ENCODE measurements around the gene SCO2. TPM values are rescaled to one million over a fixed set of nuclear protein-coding genes. Genes with fewer than 3 reads are reported as not detected.

Gene SCO2
- total RNA-seq, 1 experiment from 2014 or later: 7.0 TPM

DNA sequence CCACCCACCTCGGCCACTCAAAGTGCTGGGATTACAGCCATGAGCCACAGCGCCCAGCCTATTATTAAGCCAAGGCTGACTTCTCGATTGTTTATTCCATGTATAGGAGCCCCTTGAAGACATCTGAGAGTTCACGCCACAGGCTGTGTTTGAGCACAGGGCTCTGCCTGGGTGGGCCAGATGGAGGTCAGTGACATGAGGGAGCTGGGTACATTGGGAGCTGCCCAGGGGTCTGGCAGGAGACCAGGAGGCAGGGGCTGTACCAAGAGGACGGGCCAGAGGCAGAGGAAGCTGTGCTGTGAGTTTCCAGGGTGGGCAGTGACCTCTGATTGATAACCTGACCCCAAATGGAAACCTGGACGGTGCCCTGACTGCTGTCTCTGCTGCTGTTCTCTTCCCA, 23.3 kb downstream of the SCO2 start (continued):
- TF ChIP-seq, protein P1, sequence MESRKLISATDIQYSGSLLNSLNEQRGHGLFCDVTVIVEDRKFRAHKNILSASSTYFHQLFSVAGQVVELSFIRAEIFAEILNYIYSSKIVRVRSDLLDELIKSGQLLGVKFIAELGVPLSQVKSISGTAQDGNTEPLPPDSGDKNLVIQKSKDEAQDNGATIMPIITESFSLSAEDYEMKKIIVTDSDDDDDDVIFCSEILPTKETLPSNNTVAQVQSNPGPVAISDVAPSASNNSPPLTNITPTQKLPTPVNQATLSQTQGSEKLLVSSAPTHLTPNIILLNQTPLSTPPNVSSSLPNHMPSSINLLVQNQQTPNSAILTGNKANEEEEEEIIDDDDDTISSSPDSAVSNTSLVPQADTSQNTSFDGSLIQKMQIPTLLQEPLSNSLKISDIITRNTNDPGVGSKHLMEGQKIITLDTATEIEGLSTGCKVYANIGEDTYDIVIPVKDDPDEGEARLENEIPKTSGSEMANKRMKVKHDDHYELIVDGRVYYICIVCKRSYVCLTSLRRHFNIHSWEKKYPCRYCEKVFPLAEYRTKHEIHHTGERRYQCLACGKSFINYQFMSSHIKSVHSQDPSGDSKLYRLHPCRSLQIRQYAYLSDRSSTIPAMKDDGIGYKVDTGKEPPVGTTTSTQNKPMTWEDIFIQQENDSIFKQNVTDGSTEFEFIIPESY (IDR thresholded peaks at IDR 0.05; ENCODE audit: extremely low read depth, insufficient replicate concordance, low read length): no peak
- TF ChIP-seq JUND (IDR thresholded peaks at IDR 0.05) (no peak), RAD21 (IDR thresholded peaks at IDR 0.05; ENCODE audit: low read depth) (no peak), TCF7L2 (IDR thresholded peaks at IDR 0.05; ENCODE audit: borderline replicate concordance, extremely low read depth, insufficient read depth, insufficient read length) (no peak), EZH2 (IDR thresholded peaks at IDR 0.05) (no peak)

GRCh38 chr22:50500452-50500851, 24.9 kb downstream of the SCO2 start:
- H2AFZ ChIP-seq (ENCODE audit: low read depth, low read length, poor library complexity, severe bottlenecking): no peak overlapping the region
- DNase-seq (ENCODE audit: low read depth, low spot score): no peak
- intact Hi-C loops (cut with micrococcal nuclease): no loop called here
- CTCF ChIA-PET: no interaction called here
- POLR2A ChIA-PET: no interaction called here
- H3K36me3 ChIP-seq (ENCODE audit: control insufficient read depth in 1 of 2, insufficient read depth in 2 of 2, low read length in 2 of 2): 0 out of 4 replicates have a peak, but pooled peaks cover 0 to 8% of the 10 kb centered on the region in 2 experiments
- ATAC-seq: no peak
- H4K20me1 ChIP-seq (ENCODE audit: insufficient read depth): no peaks in the 10 kb centered on the region
- no peak overlapping the region for H3K9ac ChIP-seq (ENCODE audit: low read length)
- no peaks in the 10 kb centered on the region for H3K9me3 ChIP-seq (ENCODE audit: control insufficient read depth in 1 of 2, insufficient read depth in 1 of 2, low read depth in 1 of 2, low read length in 2 of 2)
- RAD21 ChIA-PET (ENCODE audit: low non-redundant PET in 1 of 2, low total read pairs in 2 of 2, uncharacterized antibody in 2 of 2, unreplicated experiment in 2 of 2): no interaction called here
- 0 out of 2 replicates have a peak, but pooled peaks cover 3% of the 10 kb centered on the region for H3K79me2 ChIP-seq (ENCODE audit: insufficient read depth, low read length)
- no peaks in the 10 kb centered on the region for H3K27me3 ChIP-seq (ENCODE audit: insufficient read depth, low read length)
- H3K9me2 ChIP-seq (ENCODE audit: insufficient read depth): no peaks in the 10 kb centered on the region
- TF ChIP-seq CBX3 (IDR thresholded peaks at IDR 0.05; ENCODE audit: low read depth): no peak
- TF ChIP-seq CEBPB (IDR thresholded peaks at IDR 0.05; ENCODE audit: low read depth): no peak
- TF ChIP-seq EZH2phosphoT487 (IDR thresholded peaks at IDR 0.05; ENCODE audit: borderline replicate concordance): no peak
- no peak for TF ChIP-seq SRF (IDR thresholded peaks at IDR 0.05; ENCODE audit: low read depth)
- no peak for TF ChIP-seq REST (IDR thresholded peaks at IDR 0.05; ENCODE audit: low read depth)
- TF ChIP-seq POLR2A (IDR thresholded peaks at IDR 0.05; ENCODE audit: borderline replicate concordance, extremely low read depth, insufficient read depth, insufficient read length): no peak
- TF ChIP-seq ZNF274 (IDR thresholded peaks at IDR 0.05; ENCODE audit: low read depth, low read length): no peak
- no peak for TF ChIP-seq EZH2 (IDR thresholded peaks at IDR 0.05)
- no peak for TF ChIP-seq JUND (IDR thresholded peaks at IDR 0.05)
- no peak for TF ChIP-seq RAD21 (IDR thresholded peaks at IDR 0.05; ENCODE audit: low read depth)
- TF ChIP-seq, protein P1 (IDR thresholded peaks at IDR 0.05; ENCODE audit: extremely low read depth, insufficient replicate concordance, low read length): no peak
- TF ChIP-seq, protein P2, sequence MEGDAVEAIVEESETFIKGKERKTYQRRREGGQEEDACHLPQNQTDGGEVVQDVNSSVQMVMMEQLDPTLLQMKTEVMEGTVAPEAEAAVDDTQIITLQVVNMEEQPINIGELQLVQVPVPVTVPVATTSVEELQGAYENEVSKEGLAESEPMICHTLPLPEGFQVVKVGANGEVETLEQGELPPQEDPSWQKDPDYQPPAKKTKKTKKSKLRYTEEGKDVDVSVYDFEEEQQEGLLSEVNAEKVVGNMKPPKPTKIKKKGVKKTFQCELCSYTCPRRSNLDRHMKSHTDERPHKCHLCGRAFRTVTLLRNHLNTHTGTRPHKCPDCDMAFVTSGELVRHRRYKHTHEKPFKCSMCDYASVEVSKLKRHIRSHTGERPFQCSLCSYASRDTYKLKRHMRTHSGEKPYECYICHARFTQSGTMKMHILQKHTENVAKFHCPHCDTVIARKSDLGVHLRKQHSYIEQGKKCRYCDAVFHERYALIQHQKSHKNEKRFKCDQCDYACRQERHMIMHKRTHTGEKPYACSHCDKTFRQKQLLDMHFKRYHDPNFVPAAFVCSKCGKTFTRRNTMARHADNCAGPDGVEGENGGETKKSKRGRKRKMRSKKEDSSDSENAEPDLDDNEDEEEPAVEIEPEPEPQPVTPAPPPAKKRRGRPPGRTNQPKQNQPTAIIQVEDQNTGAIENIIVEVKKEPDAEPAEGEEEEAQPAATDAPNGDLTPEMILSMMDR (IDR thresholded peaks at IDR 0.05 in 2 of 3, conservative IDR thresholded peaks at IDR 0.05 in 1 of 3; ENCODE audit: borderline replicate concordance in 1 of 3, insufficient read depth in 1 of 3, low read depth in 2 of 3, low read length in 2 of 3): no peak
- TF ChIP-seq SP1 (IDR thresholded peaks at IDR 0.05; ENCODE audit: low read depth): no peak
- no peak for TF ChIP-seq ELF1 (IDR thresholded peaks at IDR 0.05; ENCODE audit: borderline replicate concordance, low read depth)
- no peak for TF ChIP-seq TCF7L2 (IDR thresholded peaks at IDR 0.05; ENCODE audit: borderline replicate concordance, extremely low read depth, insufficient read depth, insufficient read length)
- H3K27ac ChIP-seq (ENCODE audit: low read depth, low read length): no peak overlapping the region
- peaks cover 4 to 8% of the 10 kb centered on the region in 2 experiments; a peak in 3 of 4 replicates for H3K4me1 ChIP-seq (ENCODE audit: control insufficient read depth in 1 of 2, insufficient read depth in 2 of 2, low read length in 2 of 2)
- no TSS peak for BruUV-seq (replicated peaks)
- H3K4me2 ChIP-seq (ENCODE audit: low read length): no peak overlapping the region
- no peak overlapping the region for H3K4me3 ChIP-seq (replicated peaks in 1 of 2; ENCODE audit: low read depth in 1 of 2, low read length in 2 of 2)

All from HCT116 (cell line).